NCI-H2227 treated with DMSO at 0.1 percent for 48 hours (cell line): ENCODE results near the gene LTBP3.
A peak's percentile ranks its signal among the peaks of the same experiment; 100 is the strongest.

ENCODE experiments used
- DNase-seq: peaks from one replicate; lab custom pipeline; 2025; lab: John Stamatoyannopoulos, UW

Gene LTBP3

DNA sequence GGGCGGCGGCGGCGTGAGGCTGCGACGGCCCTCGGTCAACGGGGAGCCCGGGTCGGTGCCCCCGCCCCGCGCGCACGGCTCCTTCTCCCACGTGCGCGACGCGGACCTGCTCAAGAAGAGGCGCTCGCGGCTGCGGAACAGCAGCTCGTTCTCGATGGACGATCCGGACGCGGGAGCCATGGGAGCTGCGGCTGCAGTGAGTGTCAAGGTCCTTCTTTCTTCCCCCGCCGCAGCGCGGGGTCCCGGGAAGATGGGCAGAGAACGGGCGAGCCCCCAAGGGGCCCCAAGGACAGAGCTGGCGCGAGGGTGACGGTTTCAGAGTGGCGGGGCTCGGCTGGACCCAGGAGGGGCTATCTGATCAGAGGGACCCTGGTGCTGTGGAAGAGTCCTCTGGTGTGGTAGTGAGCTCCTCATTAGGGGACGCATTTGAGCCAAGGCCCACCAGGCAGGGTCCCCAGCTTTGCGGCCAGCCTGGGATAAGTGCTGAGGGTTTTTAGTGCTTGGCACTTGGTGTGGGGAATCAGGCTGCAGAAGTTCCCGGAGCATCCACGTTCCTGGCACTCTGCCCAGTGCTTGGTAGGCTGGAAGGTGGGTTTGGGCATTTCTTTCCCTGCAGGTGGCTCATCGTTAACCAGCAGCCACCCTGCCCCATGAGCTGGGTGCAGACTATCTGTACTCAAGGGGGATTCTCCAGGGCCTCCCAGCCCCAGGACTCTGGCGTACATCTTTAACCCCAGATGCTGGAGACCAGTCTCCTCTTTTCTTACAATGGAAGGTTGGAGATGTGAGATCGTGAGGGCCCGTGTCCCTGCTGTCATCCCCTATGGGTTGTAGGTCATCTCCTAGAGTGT is 27.5 kb upstream of the LTBP3 start:
- DNase-seq, result no peak

DNA sequence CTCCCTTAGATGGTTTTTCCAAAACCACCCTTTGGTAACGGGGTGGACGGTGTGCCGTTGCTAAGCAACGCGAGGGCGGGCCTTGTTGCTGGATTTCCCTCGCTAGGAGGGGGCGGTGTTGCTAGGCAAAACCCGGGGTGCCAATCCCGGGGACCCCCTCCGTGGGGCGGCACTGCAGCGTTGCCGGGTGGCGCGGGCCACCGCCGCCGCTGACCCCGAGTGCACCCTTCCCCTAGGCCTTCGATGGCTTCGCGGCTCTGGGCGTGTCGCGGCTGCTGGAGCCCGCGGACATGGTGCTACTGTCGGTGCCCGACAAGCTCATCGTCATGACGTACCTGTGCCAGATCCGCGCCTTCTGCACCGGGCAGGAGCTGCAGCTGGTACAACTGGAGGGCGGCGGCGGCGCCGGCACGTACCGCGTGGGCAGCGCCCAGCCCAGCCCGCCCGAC is 26.6 kb upstream of the LTBP3 start:
- no peak for DNase-seq

DNA sequence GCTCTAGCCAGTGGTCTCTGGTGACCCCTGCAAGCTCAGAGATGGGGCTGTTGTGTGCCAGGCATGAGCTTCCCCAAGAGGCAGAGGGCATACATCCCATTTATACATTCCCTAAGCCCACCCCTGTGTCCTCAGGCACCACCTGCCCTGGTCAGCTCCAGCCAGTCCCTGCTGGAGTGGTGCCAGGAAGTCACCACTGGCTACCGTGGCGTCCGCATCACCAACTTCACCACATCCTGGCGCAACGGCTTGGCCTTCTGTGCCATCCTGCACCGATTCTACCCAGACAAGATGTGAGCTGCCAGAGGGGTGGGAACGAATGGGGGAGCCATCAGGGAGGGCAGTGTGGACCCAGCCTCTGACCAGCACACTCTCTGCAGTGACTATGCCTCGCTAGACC is 25.9 kb upstream of the LTBP3 start:
- DNase-seq, result no peak

DNA sequence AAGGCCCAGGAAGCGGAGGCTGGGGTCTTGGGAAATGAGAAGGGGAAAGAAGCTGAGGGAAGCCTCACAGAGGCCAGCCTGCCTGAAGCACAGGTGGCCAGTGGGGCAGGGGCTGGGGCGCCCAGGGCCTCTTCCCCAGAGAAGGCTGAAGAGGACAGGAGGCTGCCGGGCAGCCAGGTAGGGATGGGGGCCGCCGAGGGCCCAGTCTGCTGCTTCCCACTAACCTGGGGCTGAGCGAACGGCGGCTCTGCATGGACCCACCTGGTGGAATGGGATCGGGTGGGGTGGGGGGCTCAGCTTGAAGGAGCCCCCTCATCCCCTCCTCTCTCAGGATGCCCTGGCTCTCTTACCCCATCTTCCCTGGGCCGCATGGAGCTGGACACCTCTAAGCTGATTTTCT is 25.4 kb upstream of the LTBP3 start:
- DNase-seq, result no peak

DNA sequence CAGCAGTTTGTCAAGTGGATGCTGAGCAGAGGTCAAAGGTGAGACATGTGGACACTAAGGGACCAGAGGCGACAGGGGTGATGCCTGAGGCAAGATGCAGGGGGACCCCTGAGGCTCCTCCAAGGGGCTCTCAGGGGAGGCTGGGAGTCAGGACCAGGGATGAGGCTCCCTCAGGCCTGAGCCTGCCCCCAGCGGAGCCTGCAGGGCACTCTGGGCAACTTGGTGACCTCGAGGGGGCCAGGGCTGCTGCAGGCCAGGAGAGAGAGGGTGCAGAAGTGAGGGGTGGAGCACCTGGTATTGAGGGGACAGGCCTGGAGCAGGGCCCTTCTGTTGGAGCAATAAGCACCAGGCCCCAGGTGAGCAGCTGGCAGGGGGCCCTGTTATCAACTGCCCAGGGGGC is 23.8 kb upstream of the LTBP3 start:
- no peak for DNase-seq

DNA sequence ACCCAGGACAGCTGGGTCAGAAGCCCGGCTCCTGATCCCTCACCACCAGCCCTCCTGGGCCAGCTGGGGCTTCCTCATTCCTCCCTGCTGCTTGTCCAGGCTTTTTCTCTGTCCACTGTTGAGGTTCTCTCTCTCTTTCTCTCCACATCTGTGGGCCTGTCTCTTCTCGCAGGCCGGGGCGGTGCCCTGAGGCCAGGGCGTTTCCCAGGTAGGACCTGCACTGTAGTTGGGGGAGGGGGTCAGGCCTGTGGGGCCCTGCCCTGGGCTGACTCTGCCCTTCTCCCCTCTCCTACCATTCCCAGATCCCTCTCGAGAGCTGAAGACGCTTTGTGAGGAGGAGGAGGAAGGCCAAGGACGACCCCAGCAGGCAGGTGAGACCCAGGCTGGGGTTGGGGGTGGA is 22.6 kb upstream of the LTBP3 start:
- no peak for DNase-seq

DNA sequence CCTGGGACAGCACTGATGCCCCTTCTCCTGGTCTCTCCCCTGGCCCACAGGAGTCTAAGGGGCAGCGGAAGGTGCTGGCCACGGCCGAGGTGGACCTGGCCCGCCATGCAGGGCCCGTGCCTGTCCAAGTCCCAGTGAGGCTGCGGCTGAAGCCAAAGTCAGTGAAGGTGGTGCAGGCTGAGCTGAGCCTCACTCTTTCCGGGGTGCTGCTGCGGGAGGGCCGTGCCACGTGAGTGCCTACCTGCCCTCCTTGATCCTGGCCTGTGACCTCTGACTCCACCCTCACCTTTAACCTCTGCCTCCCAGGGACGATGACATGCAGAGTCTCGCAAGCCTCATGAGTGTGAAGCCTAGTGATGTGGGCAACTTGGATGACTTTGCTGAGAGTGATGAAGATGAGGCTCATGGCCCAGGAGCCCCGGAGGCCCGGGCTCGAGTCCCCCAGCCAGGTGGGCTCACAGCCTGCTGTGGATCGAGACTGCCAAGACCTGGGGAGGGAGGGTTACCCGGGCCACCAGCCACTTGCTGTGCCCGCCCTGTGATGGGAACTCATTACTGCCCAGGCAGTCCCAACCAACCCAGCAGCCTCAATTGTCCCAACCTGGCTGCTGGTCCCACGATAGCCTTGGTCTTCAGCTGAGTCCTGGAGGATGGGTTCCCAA is 22.0 kb upstream of the LTBP3 start:
- no peak for DNase-seq

DNA sequence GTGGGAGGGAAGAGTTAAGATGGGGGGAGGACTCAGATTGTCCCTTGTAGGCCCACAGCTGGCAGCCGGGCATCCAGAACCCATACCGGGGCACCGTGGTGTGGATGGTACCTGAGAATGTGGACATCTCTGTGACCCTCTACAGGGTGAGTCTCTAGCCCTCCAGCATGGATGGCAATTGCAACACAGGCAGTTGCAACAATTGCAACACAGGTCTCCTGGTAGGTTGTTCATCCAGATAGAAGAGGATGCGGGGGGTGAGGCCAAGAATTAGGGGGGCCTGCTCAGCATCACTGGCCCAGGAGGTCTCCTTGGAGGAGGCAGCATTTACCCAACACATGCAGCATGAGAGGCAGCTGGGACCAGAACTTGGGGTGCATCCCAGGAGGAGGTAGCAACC is 21.1 kb upstream of the LTBP3 start:
- no peak for DNase-seq

DNA sequence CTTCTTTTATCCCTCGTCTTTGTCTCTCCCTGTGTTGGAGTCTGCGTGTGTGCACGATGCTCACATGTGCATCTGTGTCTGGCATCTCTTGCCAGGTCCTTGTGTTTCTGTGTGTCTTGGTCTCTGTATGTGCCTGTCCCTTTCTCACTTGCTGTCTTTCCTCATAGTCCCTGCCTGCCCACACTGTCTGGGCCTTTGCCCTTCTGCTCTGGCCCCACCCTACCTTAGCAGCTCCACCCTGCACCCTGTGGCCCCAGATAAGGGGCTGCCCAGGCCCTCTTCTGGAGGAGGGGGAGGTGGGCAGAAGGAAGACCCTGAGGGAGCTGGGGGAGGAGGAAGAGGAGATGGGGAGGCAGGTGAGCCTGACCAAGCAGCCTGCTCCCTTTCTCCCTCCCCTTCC is 20.5 kb upstream of the LTBP3 start:
- DNase-seq, result no peak

DNA sequence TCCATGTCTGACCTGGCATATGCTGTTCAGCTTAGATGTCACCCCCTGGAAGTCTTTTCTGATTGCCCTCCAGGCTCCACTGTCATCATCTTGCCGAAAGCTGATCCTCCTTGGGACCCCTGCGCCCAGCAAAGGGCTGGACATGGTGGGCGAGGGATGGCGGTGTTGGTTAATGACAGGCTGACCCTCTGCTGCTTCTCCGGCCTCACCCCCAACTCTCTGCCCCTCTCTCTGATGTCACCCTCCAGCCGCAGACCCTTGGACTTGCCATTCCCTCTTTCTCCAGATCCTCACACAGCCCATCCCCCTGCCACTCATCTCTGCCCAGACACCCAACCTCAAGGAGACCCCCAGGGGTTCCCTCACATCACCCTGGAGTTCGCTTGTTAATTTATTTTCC is 20.0 kb upstream of the LTBP3 start:
- DNase-seq, result no peak

DNA sequence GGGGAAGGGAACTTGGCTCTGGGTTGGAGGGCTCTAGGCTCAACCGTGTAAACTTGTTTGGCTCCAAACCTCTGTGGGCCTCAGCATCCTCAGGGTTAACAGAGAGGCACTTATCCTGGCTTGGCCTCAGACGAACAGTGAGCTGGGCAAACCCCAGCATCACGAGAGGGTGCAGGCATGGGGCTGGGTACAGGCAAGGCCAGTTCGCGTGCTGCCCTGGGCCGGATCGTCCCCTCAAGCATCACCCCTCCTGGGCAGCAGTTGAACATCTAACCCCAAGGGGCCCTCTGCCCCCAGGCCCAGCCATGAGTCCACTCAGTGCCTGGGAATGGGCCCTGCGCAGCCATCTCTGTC is 19.6 kb upstream of the LTBP3 start:
- DNase-seq, result no peak

DNA sequence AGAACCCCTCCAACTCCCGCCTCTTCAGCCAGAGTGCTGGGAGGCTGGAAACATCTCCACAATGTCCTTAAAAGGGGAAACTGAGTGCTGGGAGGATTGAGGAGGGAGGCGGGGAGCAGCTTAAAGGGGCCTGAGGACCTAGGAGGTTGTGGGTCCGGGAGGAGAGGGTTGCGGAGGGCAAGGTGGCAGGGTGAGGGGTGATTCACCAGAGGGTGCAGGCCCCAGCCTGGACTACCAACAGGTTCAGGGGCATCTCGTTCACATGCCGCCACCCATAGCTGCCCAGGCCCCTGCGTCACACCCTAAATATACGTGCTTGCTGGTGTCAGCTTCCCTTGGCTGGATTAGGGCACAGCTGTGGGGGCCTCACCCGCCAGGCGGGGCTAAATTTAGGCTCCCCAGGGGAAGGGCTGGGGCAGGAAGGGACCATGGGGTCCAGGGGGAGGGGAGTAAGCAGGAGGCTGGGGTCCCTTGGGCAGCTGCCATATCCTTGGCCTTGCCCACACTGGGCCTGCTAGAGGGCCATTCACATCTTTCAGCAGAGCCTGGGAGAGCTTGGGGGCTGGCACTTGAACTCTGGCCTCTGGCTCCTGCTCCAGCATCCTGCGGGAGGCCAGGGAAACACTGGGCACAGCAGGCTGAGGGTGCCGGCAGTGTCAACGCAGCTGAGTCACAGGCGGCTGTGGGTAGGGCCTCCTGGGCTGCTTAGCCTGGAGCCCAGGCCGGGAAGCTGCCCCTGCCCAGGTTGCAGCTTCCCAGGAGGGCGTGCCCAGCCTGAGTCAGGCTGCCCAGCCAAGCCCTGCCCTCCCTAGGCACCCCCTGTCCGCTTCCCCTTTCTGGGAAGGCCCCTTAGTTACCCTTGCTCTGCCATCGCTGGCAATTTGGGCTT is 19.0 kb upstream of the LTBP3 start:
- no peak for DNase-seq

DNA sequence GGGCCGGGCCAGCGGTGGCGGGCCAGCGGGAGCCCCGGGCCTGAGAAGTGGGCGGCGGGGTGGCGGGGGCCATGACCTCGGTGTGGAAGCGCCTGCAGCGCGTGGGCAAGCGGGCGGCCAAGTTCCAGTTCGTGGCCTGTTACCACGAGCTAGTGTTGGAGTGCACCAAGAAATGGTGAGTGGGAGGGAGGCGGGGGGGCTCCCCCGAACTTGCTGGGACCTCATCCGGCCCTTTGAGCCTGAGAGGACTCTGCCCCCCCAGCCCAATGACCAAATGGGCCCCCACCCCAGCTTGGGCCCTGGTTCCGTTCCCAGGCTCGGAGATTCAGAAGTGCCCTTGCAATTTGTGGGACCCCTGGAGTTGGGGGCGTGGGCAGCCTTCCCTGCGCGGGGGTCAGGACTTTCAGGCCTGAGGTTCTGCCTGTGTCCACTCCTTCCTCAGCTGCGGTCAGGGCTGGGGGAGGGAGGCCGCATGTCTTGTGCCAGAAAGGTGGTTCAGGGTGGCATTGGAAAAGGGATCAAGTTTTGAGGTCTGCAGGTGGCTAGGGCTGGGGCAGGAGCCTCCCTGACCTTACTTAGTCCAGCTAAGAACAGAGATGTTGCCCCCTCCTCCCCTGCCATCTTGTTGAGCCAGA is 18.2 kb upstream of the LTBP3 start:
- no peak for DNase-seq

DNA sequence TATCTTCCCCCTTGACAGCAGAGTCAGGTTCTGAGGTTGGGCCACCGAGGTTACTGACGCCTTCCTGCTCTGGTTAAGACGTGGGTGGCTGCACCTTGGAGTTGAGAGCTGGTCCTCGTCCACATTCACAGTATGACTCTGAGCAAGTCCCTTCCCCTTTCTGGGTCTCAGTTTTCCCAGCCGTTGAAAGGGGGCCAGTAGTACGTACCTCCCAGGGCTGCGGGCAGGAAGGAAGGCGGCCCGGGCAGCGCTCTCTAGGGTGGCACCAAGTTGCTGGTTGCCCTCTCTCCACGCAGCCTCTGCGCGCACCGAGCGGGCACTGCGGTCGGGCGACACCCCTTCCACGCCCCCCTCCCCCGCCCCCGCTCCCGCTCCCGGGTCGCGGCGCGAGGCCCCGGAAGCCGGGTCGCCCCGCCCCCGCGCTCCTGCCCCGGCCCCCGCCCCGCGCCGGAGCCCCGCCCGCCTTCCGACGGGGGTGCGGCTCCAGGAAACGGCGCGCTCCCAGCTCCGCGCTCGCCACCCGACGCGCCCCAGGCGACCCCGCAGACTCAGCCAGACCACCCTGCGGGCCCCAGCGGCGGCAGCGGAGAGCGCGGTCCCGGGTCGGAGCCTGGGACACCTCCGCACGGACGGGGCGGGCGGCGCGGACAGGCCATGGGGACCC is 17.5 kb upstream of the LTBP3 start, which contains the start of gene EHBP1L1:
TSS of gene EHBP1L1 (plus strand) at position 486 of the 664 bp plus-strand sequence. CDS start 250 bp downstream, outside the sequence.
- no peak for DNase-seq

DNA sequence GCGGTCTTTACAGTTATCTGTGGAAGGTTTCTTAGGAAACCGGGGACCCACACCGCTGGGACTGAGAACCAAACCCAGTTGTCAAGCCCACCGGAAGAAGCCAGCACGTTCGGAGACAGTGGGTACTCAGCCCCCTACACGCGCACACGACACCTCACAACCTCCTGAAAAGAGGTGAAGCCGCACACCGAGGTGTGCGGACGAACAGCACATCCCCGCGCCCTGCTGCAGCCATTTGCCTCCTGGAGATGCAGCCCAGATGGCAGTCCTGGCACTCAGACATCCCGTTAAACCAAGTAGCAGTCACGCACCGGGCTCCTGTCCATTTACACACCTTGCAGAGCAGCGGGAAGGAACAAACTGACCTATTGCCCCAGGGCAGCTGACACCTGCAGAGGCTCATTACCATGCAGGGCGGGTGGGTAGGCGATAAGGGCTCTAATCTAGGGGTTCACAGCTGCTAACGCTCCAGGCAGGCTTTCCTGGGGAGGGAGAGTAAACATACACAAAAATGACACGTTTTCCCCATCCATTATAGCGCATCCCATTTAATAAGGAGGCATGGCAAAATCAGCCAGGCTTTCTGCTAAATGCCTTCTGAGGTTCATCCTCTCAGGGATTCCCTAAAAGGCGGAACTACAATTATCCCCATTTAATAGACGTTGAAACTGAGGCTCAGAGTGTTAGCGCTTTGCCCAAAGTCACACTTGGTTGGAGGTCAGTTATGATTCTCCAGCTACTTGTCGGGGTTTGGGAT is 16.8 kb upstream of the LTBP3 start:
- peak; percentile 11 for DNase-seq

DNA sequence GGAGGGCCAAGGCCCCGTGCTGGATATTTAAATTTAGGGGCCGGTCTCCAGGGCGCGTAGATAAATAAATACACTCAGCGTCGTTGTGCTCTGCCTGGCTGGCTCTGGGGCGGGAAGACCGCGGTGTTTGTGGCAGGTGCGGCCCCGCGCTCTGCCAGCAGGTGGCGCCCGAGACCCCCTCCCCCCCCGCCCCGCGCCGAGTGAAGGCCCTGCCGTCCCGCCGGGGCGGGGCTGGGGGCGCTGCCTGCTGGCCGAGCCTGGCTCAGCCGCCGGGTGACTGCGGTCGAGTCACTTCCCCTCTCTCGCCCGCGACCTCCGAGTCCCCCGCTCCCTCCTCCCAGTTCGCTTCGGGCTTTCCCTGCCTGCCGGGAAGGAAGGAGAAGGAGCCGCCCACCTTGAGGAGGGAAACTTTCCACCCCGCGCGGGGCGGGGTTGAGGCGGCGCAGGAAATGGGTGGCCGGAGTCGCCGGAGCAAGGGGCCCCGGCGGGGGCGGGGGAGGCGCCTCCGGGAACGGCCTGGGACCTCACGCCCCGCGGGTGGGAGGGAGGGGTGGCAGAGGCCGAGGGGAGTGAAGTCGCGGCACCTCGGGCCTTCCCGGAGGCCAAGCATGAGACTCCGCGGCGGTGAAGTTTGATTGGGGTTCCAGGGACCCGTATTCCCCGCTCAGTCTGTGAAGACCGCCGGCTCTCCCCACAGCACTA is 16.1 kb upstream of the LTBP3 start:
- DNase-seq, result peak; percentile 85

DNA sequence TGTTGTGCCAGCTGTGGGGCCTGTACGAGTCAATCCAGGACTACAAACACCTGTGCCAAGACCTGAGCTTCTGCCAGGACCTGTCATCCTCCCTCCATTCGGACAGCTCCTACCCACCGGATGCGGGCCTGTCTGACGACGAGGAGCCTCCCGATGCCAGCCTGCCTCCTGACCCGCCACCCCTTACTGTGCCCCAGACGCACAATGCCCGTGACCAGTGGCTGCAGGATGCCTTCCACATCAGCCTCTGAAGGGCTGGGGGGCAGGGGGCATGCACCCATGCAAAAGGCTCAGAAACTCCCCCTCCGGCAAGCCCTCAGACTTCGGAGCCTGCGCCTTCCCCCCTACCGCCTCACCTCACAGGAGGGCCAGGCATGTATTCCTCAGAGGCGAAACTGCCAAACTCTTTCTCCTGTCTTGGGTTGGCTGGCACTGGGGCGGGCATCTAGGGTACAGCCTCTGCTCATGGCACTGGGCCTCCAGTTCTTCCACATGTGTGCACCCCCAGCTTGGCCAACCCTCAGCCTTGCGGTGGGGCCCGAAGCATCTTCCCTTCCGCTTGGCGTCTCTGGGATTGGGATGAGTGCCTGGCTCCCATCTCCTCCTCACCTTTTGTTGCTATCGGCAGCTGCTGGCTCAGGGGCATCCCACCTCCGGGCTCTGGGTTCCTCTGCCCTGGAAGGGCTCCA is 15.4 kb upstream of the LTBP3 start:
- no peak for DNase-seq

DNA sequence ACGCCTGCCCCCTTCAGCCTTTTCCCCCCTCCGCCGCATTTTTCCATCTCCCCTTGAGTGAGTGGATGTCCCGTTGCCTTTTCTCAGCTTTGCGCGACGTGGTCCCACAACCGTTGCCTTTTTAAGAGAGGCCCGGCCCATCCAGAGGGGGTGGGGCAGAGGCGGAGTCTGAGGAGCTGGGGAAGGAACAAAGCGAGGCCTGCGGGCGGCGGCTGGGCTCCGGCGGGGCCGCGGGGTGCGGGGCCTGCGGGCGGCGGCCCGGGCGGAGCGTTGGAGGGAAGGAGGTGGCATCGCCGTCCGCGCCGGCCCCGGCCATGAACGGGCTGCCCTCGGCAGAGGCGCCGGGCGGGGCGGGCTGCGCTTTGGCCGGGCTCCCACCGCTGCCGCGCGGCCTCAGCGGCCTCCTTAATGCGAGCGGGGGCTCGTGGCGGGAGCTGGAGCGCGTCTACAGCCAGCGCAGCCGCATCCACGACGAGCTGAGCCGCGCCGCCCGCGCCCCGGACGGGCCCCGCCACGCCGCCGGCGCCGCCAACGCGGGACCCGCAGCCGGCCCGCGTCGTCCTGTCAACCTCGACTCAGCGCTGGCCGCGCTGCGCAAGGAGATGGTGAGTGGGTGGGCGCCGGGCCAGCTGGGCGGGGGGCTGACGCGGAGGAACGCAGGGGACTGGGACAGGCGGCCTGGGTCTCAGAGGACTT is 14.3 kb upstream of the LTBP3 start, which contains the start of gene FAM89B:
TSS of gene FAM89B (plus strand) at position 183 of the 696 bp plus-strand sequence. CDS start at position 315, 132 bp downstream.
- peak; percentile 65 for DNase-seq

DNA sequence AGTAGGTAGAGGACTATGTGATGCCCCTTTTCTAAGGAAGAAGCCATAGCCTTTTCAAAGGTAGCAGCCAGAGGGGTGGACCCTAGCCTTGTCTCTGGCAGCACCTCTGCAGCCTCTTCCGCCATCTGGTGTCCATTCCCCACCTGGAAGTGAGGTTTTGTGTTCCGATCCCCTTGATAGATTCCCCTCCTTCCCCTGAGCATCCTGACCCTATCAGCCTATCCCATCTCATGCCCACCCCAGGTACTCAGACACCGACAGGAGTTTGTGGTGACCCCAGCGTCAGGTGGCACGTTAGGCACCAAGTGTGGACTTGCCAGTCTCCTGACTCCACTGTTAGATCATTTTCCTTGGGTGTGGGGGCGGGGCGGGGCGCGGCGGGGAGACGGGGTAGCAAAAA is 13.8 kb upstream of the LTBP3 start:
- DNase-seq, result peak; percentile 48
